AG08396 (cell line): ENCODE results near the gene ALOX12B.
"Not testable (repeated sequence)": the region's sequence is repeated elsewhere in the genome, so short reads cannot be mapped to it uniquely, and the experiment has no call there.

Experiments used
- DNase-seq: peaks from one replicate; pipeline ENCODE4 v3.0.0; 2012; ENCODE audit warnings: low spot score, mixed read lengths

The ALOX12B gene

GRCh38 chr17:8044819-8045810, 42.4 kb downstream of the ALOX12B start:
- no peak for DNase-seq

- DNase-seq, result no peak
Observed at GRCh38 chr17:8041979-8042378, 45.5 kb downstream of the ALOX12B start.

- peak; percentile 68 for DNase-seq
Observed at GRCh38 chr17:8041249-8041928, 46.1 kb downstream of the ALOX12B start.

- no peak for DNase-seq
Observed at GRCh38 chr17:8039611-8040168, 47.8 kb downstream of the ALOX12B start.

- no peak for DNase-seq
Observed at GRCh38 chr17:8038954-8039610, 48.4 kb downstream of the ALOX12B start, which contains the start of gene ALOX15B. Gene ALOX15B, plus strand, starts transcription at chr17:8039059. Its CDS starts 97 bp downstream, at chr17:8039156.

GRCh38 chr17:8032442-8032841, 55.1 kb downstream of the ALOX12B start:
- no peak for DNase-seq

- no peak for DNase-seq
Observed at GRCh38 chr17:8031950-8032349, 55.6 kb downstream of the ALOX12B start.

GRCh38 chr17:8031261-8031661, 56.3 kb downstream of the ALOX12B start:
- DNase-seq, result no peak

GRCh38 chr17:8029121-8029520, 58.4 kb downstream of the ALOX12B start:
- DNase-seq, result peak; percentile 56

GRCh38 chr17:8025176-8025911, 62.2 kb downstream of the ALOX12B start:
- no peak for DNase-seq

- not testable (repeated sequence) for DNase-seq
Observed at GRCh38 chr17:8024161-8024560, 63.4 kb downstream of the ALOX12B start.
